HG02870 (cell line): Measurements from ENCODE around the gene YLPM1.
"Not testable (repeated sequence)": the region's sequence is repeated elsewhere in the genome, so short reads cannot be mapped to it uniquely, and the experiment has no call there.

Experiments
- ATAC-seq: cut with Tn5 transposase; IDR thresholded peaks from one replicate; pipeline ENCODE4 v1.9.1; 2021; ENCODE audit warnings: mild to moderate bottlenecking, moderate library complexity; ENCODE audit not compliant: unreplicated experiment

Gene YLPM1

GRCh38 chr14:74762917-74763802 lies at the start of gene YLPM1:
Gene YLPM1 (plus strand): TSS chr14:74763316. CDS start chr14:74763490, 174 bp downstream.
- ATAC-seq = peak; percentile 92

DNA sequence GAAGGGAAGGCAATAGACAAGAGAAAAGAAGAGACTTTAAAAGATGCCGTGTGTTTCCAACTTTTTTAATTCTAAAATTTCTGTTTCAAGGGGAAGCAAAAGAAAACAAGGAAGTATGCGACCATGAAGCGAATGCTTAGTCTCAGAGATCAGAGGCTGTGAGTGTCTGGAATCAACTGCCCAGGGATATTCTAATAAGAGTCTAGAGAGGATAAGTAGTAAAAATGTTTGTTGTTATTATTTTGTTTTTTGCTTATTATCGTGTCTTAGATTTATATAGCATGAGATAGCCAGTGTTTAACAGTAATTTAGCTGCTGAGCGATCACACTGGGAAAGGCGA lies 49.8 kb upstream of the YLPM1 start:
- ATAC-seq = no peak

DNA sequence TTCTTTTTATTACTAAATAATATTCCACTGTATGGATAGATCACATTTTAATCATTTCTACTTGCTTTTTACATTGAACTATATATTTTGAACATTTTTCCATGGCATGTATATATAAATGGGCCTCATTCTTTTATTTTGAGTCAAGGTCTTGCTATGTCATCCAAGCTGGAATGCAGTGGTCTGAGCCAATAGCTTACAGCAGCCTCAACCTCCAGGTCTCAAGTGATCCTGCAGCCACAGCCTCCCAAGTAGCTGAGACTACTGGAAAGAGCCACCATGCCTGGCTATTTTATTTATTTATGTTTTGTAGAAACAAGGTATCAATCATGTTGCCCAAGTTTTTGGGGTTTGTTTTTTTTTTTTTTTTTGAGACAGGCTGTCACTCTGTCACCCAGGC lies 42.6 kb upstream of the YLPM1 start:
- no peak for ATAC-seq

DNA sequence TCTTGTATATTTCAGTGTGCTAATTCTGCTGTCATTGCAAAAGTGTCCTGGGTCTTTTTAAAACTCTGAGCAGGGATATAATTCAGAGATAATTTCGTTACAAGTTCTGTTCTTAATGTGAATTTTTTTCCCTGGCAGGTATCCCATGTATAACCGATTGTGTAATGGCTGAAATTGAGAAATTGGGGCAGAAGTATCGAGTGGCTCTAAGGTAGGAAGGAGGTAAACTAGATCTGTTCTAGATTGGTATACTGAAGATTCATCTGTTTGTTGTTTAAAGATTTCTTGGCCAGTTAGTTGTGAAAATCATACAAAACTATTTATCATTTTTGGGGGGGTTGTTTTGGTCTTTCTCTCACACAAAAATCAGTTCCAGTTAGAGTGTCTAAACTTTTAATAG lies 40.0 kb upstream of the YLPM1 start:
- ATAC-seq = no peak

- no peak for ATAC-seq
These were observed 30.7 kb upstream of the YLPM1 start for GRCh38 chr14:74732387-74732786.

DNA sequence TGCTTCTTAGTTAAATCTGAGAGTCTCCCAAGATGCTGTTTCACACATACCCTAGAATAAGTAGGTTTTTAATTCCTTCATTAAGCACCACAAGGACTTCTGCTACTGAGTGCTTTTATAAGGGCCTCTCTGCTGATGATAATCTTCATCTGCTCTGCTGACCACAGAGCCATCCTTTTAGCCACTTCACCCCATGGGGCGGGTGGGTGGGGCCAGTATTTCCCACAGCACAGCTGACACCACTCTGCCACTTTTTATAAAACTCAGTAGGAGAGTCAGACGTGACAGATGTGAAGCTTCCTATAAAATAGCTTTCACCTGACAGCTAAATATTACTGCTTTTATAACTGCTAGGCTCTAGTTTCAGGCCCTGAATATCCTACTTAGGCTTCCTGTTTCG lies 29.9 kb upstream of the YLPM1 start:
- ATAC-seq = no peak

GRCh38 chr14:74735125-74735524 lies 28.0 kb upstream of the YLPM1 start:
- no peak for ATAC-seq

- no peak for ATAC-seq
These were observed 25.3 kb upstream of the YLPM1 start for GRCh38 chr14:74737753-74738325.

GRCh38 chr14:74739293-74740030 lies 23.7 kb upstream of the YLPM1 start:
- no peak for ATAC-seq

DNA sequence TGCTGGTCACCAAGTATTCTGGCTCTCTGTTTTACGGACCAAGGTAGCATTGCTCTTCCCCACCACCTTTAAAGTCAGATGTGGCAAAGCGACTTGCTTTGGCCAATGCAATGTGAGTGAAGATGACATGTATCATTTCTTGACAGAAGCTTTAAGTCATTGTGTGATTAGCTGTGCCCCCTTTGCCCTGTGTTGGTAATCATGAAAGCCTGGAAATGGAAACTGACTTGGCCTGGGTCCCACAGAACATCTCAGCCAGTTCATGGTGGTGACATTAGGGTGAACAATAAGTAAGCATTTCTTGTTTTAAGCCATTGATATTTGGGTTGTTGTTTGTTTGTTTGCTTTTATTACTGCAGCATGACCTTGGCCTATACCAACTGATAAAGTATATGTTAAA lies 15.9 kb upstream of the YLPM1 start:
- no peak for ATAC-seq

GRCh38 chr14:74754157-74754556 lies 9.0 kb upstream of the YLPM1 start:
- no peak for ATAC-seq

- no peak for ATAC-seq
These were observed 8.2 kb upstream of the YLPM1 start for GRCh38 chr14:74754899-74755298.

GRCh38 chr14:74756326-74756725 lies 6.8 kb upstream of the YLPM1 start:
- no peak for ATAC-seq

DNA sequence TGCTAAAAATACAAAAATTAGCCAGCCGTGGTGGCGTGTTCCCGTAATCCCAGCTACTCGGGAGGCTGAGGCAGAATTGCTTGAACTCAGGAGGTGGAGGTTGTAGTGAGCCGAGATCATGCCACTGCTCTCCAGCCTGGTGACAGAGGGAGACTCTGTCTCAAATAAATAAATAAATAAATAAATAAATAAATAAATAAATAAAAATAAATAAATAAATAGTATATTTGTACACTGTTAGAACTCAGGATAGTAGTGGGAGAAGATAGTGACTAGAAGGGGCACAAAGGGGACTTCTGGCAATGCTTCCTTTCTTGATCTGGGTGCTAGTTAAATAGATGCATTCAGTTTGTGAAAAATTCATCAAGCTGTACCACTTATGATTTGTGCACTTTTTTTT lies 4.6 kb upstream of the YLPM1 start:
- not testable (repeated sequence) for ATAC-seq

GRCh38 chr14:74763803-74764531 lies 851 bp downstream of the YLPM1 start:
- no peak for ATAC-seq

- no peak for ATAC-seq
These were observed 2.6 kb downstream of the YLPM1 start for GRCh38 chr14:74765721-74766120.

DNA sequence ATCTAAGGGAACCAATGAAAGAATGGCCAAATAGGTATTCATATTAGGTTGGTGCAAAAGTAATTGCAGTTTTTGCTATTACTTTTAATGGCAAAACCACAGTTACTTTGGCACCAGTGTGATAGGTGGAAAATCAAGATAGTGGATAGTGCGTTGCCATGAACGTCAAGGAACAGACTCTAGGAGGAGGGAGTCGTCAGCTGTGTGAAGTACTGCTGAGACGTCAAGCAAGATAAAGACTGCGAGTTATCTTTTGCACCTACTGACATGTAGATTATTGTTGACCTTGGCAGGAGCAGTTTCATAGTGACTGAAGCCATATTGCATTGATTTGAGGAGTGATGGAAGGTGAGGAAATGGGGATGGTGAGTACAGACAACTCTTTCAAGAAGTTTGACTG lies 8.3 kb downstream of the YLPM1 start:
- ATAC-seq = no peak

DNA sequence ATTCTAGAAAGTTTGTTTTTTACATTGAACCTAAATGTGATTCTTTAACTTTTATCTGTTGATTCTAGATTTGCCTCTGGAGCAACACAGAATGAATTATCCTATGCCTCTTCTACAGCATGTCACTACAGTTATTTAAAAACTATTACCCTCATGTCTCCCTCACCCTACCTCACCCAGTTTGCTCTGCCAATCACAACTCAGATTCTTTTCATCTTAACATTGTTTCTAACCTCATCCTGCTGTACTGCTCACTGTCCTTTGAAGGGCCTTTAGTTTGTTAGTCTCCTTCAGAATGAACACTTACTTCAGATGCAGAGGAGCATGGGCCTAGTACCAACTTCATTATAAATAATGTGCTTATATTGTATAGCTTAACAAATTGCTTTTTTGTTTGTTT lies 21.5 kb downstream of the YLPM1 start:
- ATAC-seq = no peak

GRCh38 chr14:74785056-74785613 lies 22.0 kb downstream of the YLPM1 start:
- ATAC-seq = no peak

GRCh38 chr14:74786796-74787315 lies 23.7 kb downstream of the YLPM1 start:
- no peak for ATAC-seq
